ENCODE data around the gene PLEKHG3. TPM values are rescaled to one million over a fixed set of nuclear protein-coding genes. Genes with fewer than 3 reads are reported as not detected.

The PLEKHG3 gene
- total and polyA plus RNA-seq, 2 of the 4 experiments (the other 2 are of a cell fraction): 8.2 to 8.4 TPM

DNA sequence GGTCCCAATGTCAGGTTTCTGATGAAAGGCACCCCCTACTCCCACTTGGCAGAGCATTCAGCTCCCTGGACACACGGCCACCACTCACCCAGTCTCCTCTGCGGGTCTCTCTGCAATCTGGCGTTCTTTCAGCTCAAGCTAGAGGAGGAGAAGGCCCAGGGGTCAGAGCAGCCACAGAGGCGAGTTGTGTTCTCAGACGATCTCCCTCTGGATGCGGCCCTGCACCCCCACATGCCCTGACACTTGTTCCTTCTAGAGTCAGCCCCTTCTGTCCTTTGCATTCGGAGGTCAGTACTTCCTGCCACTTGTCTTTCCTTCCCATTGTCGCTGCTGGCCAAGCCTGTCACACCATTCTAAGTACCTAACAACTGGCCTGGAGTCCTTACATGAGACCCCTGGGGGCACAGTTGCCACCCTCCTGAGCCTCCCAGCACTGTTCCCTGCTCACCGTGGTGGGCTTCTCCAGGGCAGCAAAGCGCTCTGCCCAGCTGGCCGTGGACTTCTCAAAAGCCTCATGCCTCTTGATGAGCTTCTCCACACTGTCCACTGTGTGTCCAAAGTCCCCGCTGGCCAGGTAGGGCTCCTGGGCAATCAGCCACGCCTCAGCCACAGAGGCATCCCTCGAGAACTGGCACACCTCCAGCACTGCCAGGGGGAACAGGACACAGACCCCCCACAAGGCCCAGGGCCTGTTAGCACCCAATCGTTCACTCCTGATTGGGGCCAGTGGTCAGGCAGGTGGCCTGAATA is 63.2 kb downstream of the PLEKHG3 start:
- Histone ChIP-seq H2AFZ (replicated peaks; ENCODE audit: low read length, poor library complexity) (no peak overlapping the region), H3K9me3 (ENCODE audit: control insufficient read depth, insufficient read depth, low read length) (no peaks in the 10 kb centered on the region), H2AK9ac (replicated peaks; ENCODE audit: low read depth, low read length, poor library complexity) (no peak overlapping the region), H4K20me1 (ENCODE audit: insufficient read depth, low read length) (0 out of 2 replicates have a peak, but pooled peaks cover 4% of the 10 kb centered on the region), H4K5ac (ENCODE audit: low read depth, low read length) (no peak overlapping the region), H2BK5ac (ENCODE audit: low read depth, low read length, poor library complexity, severe bottlenecking) (no peak overlapping the region), H3K56ac (ENCODE audit: extremely low read depth, insufficient read depth, low read length) (no peak overlapping the region), H3K4me1 (ENCODE audit: control insufficient read depth, insufficient read depth, low read length) (peaks cover 14% of the 10 kb centered on the region), H2BK120ac (ENCODE audit: low read depth, low read length) (no peak overlapping the region), H3K4ac (ENCODE audit: low read depth, low read length) (no peak overlapping the region), H2BK20ac (ENCODE audit: low read depth, low read length) (no peak overlapping the region), H4K8ac (ENCODE audit: low read depth in 2 of 2, low read length in 2 of 2) (no peak overlapping the region), H3K9ac (ENCODE audit: low read depth, low read length) (no peak overlapping the region), H2BK15ac (ENCODE audit: low read depth, low read length) (no peak overlapping the region), H2AK5ac (ENCODE audit: low read depth, low read length) (no peak overlapping the region), H4K91ac (ENCODE audit: insufficient read depth, low read depth, low read length) (no peak overlapping the region), H3K14ac (replicated peaks; ENCODE audit: low read depth, low read length) (no peak overlapping the region), H3K27me3 (ENCODE audit: control insufficient read depth, insufficient read depth, low read length) (peaks cover 26% of the 10 kb centered on the region), H3K36me3 (ENCODE audit: control insufficient read depth, insufficient read depth, low read length) (no peaks in the 10 kb centered on the region), H3K79me1 (ENCODE audit: low read depth in 1 of 2, low read length in 2 of 2) (no peaks in the 10 kb centered on the region), H3K4me3 (ENCODE audit: insufficient read depth, low read depth, low read length) (no peak overlapping the region), H3K9me1 (ENCODE audit: insufficient read depth, low read length) (no peaks in the 10 kb centered on the region), H3K18ac (ENCODE audit: low read depth, low read length) (no peak overlapping the region), H3K23ac (ENCODE audit: low read depth, low read length) (no peak overlapping the region), H3K27ac (ENCODE audit: insufficient read depth, low read length) (no peak overlapping the region), H3K4me2 (ENCODE audit: low read depth, low read length) (no peak overlapping the region)
- TF ChIP-seq, protein P1, sequence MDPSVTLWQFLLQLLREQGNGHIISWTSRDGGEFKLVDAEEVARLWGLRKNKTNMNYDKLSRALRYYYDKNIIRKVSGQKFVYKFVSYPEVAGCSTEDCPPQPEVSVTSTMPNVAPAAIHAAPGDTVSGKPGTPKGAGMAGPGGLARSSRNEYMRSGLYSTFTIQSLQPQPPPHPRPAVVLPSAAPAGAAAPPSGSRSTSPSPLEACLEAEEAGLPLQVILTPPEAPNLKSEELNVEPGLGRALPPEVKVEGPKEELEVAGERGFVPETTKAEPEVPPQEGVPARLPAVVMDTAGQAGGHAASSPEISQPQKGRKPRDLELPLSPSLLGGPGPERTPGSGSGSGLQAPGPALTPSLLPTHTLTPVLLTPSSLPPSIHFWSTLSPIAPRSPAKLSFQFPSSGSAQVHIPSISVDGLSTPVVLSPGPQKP (IDR thresholded peaks at IDR 0.05; ENCODE audit: borderline replicate concordance, low read depth, low read length): no peak
- no peak for TF ChIP-seq RFX5 (IDR thresholded peaks at IDR 0.05; ENCODE audit: low read depth, low read length)
- TF ChIP-seq NFE2L2 (IDR thresholded peaks at IDR 0.05; ENCODE audit: low read depth, low read length): no peak
- TF ChIP-seq SMC3 (IDR thresholded peaks at IDR 0.05; ENCODE audit: low read depth, low read length): no peak
- TF ChIP-seq, protein P2, sequence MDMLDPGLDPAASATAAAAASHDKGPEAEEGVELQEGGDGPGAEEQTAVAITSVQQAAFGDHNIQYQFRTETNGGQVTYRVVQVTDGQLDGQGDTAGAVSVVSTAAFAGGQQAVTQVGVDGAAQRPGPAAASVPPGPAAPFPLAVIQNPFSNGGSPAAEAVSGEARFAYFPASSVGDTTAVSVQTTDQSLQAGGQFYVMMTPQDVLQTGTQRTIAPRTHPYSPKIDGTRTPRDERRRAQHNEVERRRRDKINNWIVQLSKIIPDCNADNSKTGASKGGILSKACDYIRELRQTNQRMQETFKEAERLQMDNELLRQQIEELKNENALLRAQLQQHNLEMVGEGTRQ (IDR thresholded peaks at IDR 0.05; ENCODE audit: low read depth, low read length): no peak
- WGBS, 2 experiments (ENCODE audit: extremely low coverage in 2 of 2, insufficient read length in 1 of 2): 84% methylated on average over 9 of the region's 15 CpGs; no CpG with 5 or more reads in 1 of the 2 experiments
- ATAC-seq (ENCODE audit: low read depth) (no peak), DNase-seq (no peak)
- BruUV-seq (replicated peaks): no TSS peak
- dilution Hi-C loops (cut with HindIII; ENCODE audit: low sequenced_read_pairs, unreplicated experiment) (no loop called here), in situ Hi-C loops (cut with MboI; ENCODE audit: low sequenced_read_pairs) (loop anchor here (10.0 kb wide), 1 partner anchor 233 kb away; no protein-coding TSS in a partner anchor), intact Hi-C loops (cut with micrococcal nuclease) (no loop called here)
- POLR2A ChIA-PET (ENCODE audit: unreplicated experiment): no interaction called here
- CTCF ChIA-PET: no interaction called here
